Fibroblast of lung (primary cell): ENCODE measurements around the gene TMEM256.
A peak's percentile ranks its signal among the peaks of the same experiment; 100 is the strongest.

Source experiments
- CTCF ChIP-seq, 2 donors: IDR thresholded peaks in 1 of 2; conservative IDR thresholded peaks in 1 of 2; 1 replicate in 1 of 2; 2 replicates in 1 of 2; pipeline ENCODE4 v1.5.1; 2011 to 2012; ENCODE audit warnings: low read length in 2 of 2, control low read depth in 1 of 2, inconsistent platforms in 1 of 2, low read depth in 1 of 2, mild to moderate bottlenecking in 1 of 2
- EZH2 ChIP-seq: IDR thresholded peaks from 2 replicates; pipeline ENCODE4 v1.5.1; 2012; ENCODE audit warnings: low read length, control low read depth, mild to moderate bottlenecking; ENCODE audit errors: missing control alignments

- TF ChIP-seq CTCF (conservative IDR thresholded peaks at IDR 0.05 in 1 of 2, IDR thresholded peaks at IDR 0.05 in 1 of 2; ENCODE audit: low read depth in 1 of 2, low read length in 2 of 2), result peak in 1 of 2 donors; percentile 9
- no peak for TF ChIP-seq EZH2
These were observed 32.0 kb upstream of the TMEM256 start for GRCh38 chr17:7435676-7436555.
